Kidney (tissue), 14 donors: ENCODE results near the gene TNNI2. TPM values are rescaled to one million over a fixed set of nuclear protein-coding genes. Genes with fewer than 3 reads are reported as not detected.

Source experiments
- DNase-seq, 5 donors: peaks; one replicate each; pipeline ENCODE4 v3.0.0-alpha.2; 2013 to 2020
- FAIRE-seq: peaks from 2 replicates; lab custom pipeline; 2012; peaks lifted over from hg19 to GRCh38; lab: Jason Lieb, UNC
- H3K27ac ChIP-seq, 2 donors: one replicate each; pipeline ENCODE4 v1.7.0; 2013; ENCODE audit warnings: low read depth in 2 of 2, low read length in 2 of 2, inconsistent platforms in 1 of 2
- H3K27me3 ChIP-seq: one replicate; pipeline ENCODE4 v1.7.1; 2013; ENCODE audit warnings: low read length, inconsistent platforms; ENCODE audit not compliant: control insufficient read depth, insufficient read depth
- H3K36me3 ChIP-seq, 3 donors: one replicate each; pipeline versions ENCODE4 v1.7.0 to v1.7.1; 2013; ENCODE audit warnings: low read length in 3 of 3, control low read depth in 1 of 3, inconsistent platforms in 1 of 3; ENCODE audit not compliant: insufficient read depth in 3 of 3, control insufficient read depth in 2 of 3
- H3K4me1 ChIP-seq, 3 donors: one replicate each; pipeline versions ENCODE4 v1.7.0 to v1.7.1; 2013; ENCODE audit warnings: low read length in 3 of 3, inconsistent platforms in 1 of 3, low read depth in 1 of 3; ENCODE audit not compliant: control insufficient read depth in 2 of 3, insufficient read depth in 2 of 3
- H3K4me3 ChIP-seq, 3 donors: one replicate each; pipeline versions ENCODE4 v1.7.0 to v1.8.1; 2013; ENCODE audit warnings: low read length in 3 of 3, control low read depth in 1 of 3, inconsistent platforms in 1 of 3
- H3K9ac ChIP-seq, 3 donors: one replicate each; pipeline versions ENCODE4 v1.7.0 to v1.7.1; 2013; ENCODE audit warnings: low read length in 3 of 3, control low read depth in 1 of 3, inconsistent platforms in 1 of 3
- H3K9me3 ChIP-seq, 3 donors: one replicate each; pipeline versions ENCODE4 v1.7.0 to v1.7.1; 2013; ENCODE audit warnings: low read length in 3 of 3, control low read depth in 1 of 3, inconsistent platforms in 1 of 3; ENCODE audit not compliant: control insufficient read depth in 2 of 3, insufficient read depth in 1 of 3
- CTCF ChIP-seq: IDR thresholded peaks from 3 replicates; pipeline ENCODE4 v1.5.1; 2012; ENCODE audit warnings: mild to moderate bottlenecking, moderate library complexity, borderline replicate concordance; ENCODE audit not compliant: insufficient read depth; ENCODE audit errors: extremely low read depth
- intact Hi-C: fragments of 100-400 bp; cut with DNase I; formaldehyde crosslinking; loops from one replicate; pipeline ENCODE4 v1.11.1; 2022
- polyA plus RNA-seq: library from polyadenylated mRNA; stranded (reverse); fragments of 350-450 nt; fragmentation: Illumina TruSeq; extraction: RNeasy Lipid Tissue Mini Kit (QIAGEN cat#74804); gene quantifications from one replicate; pipeline ENCODE4 v1.2.3, GENCODE V29; 2014; ENCODE audit warnings: low read depth, low replicate concordance; ENCODE audit not compliant: insufficient read depth
- total RNA-seq: library from RNA; stranded (reverse); fragmentation: NEBNext Ultra II Directional; extraction: Animal tissue kit (Norgen Biotek cat#: 25700); gene quantifications from one replicate; pipeline ENCODE4 v1.2.1, GENCODE V29; 2021
- donor health status: control.
- donor health status: control.
- donor health status: control.
- donor health status: control.
- donor health status: control.
- donor health status: DM: yes; HTN: yes; CAD: no.
- donor health status: Normal renal cell carcinoma (clear cell type).

TNNI2 gene
- total and polyA plus RNA-seq, 2 donors from 2014 or later, result 1.3 TPM; not detected in 1

- intact Hi-C loops, result no loop called here
- FAIRE-seq (no peak), DNase-seq (no peak)
- no peaks in the 10 kb centered on the region for H3K27me3 ChIP-seq
- H3K9ac ChIP-seq, result no peak overlapping the region
- H3K9me3 ChIP-seq, result no peaks in the 10 kb centered on the region
- no peaks in the 10 kb centered on the region for H3K4me1 ChIP-seq
- no peaks in the 10 kb centered on the region for H3K36me3 ChIP-seq
- H3K27ac ChIP-seq, result no peak overlapping the region
- H3K4me3 ChIP-seq, result no peak overlapping the region
- no peak for TF ChIP-seq CTCF
Measured at GRCh38 chr11:1793081-1793480, 45.7 kb upstream of the TNNI2 start.

- Histone ChIP-seq H3K4me3 (no peak overlapping the region), H3K27me3 (no peaks in the 10 kb centered on the region), H3K36me3 (no peaks in the 10 kb centered on the region), H3K9me3 (no peaks in the 10 kb centered on the region), H3K4me1 (no peaks in the 10 kb centered on the region), H3K9ac (no peak overlapping the region), H3K27ac (no peak overlapping the region)
- FAIRE-seq (no peak), DNase-seq (no peak)
- intact Hi-C loops, result no loop called here
- no peak for TF ChIP-seq CTCF
Measured at GRCh38 chr11:1796413-1797011, 42.3 kb upstream of the TNNI2 start.

DNA sequence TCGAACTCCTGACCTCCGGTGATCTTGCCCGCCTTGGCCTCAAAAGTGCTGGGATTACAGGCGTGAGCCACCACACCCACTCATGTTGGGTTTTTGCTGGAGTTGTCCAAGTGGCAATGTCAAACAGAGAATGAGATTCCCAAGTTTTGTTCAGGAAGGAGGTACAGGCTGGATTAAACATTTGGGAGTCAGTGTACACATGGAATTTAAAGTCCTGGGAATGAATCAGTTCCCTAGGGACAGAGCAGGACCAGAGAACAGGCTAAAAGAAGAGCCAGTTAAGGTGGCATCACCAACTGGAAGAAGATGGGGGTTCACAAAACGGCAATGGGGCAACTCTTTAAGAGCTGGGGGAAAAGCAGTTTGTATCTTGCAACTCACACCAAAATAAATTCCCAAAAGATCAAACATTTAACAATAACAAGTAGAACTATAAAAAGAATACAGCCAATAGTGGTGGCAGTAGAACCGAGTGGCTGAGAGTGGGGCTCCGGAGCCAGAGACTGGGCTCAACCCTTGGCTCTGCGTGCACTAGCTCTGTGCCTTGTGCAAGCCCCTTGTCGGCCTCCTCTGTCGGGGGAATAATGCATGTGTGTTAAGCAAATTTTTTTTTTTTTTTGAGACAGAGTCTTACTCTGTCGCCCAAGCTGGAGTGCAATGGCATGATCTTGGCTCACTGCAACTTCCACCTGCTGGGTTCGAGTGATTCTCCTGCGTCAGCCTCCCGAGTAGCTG lies 41.2 kb upstream of the TNNI2 start:
- Histone ChIP-seq H3K9ac (no peak overlapping the region), H3K4me3 (no peak overlapping the region), H3K27me3 (no peaks in the 10 kb centered on the region), H3K4me1 (no peaks in the 10 kb centered on the region), H3K36me3 (no peaks in the 10 kb centered on the region), H3K27ac (no peak overlapping the region), H3K9me3 (no peaks in the 10 kb centered on the region)
- intact Hi-C loops, result no loop called here
- no peak for FAIRE-seq
- no peak for DNase-seq
- no peak for TF ChIP-seq CTCF
